Hematopoietic multipotent progenitor cell treated with erythropoietin and hydrocortisone succinate and interleukin-3 and kit ligand, for 17 days (in vitro differentiated cells): ENCODE data around the gene PCGF3.

Source experiments
- DNase-seq: peaks from one replicate; pipeline ENCODE4 v3.0.0-alpha.2; 2015; ENCODE audit warnings: low spot score

Gene PCGF3, protein sequence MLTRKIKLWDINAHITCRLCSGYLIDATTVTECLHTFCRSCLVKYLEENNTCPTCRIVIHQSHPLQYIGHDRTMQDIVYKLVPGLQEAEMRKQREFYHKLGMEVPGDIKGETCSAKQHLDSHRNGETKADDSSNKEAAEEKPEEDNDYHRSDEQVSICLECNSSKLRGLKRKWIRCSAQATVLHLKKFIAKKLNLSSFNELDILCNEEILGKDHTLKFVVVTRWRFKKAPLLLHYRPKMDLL

DNA sequence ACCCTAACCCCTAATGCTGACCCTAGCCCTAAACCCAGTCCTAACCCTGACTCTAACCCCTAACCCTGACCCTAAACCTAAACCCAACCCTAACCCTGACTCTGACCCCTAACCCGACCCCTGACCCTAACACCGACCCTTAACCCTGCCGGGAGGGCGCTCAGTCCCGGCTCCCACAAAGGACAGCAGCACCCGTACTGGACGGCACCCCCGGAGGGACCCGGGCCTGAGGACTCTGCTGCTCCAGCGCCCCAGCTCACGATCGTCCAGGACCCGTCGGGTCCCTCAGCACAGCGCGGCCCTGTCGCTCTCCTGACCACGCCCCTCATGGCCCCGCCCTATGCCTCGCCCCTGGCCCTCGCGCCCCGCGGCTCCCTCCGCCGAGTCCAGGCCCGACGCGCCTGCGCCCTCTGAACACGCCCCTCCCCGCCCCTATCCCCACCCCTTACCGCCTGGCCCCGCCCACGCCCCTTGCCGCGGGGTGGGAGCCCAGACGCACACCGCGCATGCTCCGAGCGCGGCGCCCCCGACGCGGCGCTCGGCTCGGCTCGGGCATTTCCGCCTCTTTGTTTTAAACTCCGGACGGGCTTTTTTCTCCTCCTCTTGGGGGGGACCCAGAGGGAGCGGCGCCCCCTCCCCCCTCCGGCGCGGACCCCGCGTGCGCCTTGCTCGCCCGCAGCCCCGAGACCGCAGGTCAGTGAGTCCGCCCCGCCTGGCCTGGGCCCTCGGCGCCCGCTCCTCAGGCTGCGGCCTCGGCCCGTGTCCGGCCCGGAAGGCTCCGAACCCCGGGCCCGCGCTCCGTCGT lies at the start of gene PCGF3:
Gene PCGF3, plus strand, starts transcription at position 555 of the 805 bp plus-strand sequence. CDS start 27,849 bp downstream, outside the sequence.
- peak; percentile 90 for DNase-seq

DNA sequence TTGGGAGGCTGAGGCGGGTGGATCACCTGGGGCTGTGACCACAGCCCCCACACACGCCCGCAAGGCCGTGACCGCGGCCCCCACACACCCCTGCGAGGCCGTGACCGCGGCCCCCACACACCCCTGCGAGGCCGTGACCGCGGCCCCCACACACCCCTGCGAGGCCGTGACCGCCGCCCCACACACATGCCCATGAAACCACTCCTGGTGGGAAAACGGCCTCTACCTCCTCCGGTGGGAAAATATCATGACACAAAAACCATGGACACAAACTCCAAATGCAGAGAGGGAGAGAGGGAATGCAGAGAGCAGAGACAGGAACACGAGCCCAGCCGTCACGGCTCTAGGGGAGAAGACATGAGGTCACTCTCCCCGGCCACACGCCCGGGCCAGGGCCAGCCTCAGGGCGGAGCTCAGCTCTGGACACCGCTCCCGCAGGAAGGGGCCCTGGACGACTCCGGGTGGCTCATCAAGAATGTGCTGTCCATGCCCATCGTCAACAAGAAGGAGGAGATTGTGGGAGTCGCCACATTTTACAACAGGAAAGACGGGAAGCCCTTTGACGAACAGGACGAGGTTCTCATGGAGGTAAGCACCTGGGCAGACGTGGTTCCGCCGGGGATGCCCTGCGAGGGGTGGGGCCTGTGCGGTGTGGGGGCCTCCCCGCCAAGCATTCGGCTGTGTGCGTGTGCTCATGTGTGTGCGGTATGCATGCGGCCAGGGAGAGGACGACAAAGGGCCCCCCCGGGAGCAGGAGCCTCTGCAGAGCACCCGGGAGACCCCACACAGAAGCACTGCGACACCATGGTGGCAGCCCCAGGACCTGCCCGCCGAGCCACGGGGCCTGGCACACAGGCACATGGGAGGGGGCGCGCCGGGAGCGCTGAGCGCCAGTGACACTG lies 48.9 kb upstream of the PCGF3 start:
- DNase-seq, result no peak

DNA sequence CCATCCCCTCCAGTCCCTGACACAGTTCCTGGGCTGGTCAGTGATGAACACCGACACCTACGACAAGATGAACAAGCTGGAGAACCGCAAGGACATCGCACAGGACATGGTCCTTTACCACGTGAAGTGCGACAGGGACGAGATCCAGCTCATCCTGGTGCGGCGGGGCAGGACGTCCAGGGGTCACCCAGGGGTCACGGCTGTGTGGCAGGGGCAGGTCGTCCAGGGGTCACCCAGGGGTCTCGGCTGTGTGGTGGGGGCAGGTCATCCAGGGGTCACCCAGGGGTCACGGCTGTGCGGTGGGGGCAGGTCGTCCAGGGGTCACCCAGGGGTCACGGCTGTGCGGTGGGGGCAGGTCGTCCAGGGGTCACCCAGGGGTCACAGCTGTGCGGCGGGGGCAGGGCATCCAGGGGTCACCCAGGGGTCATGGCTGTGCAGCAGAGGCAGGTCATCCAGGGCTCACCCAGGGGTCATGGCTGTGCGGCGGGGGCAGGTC lies 48.2 kb upstream of the PCGF3 start:
- DNase-seq, result no peak

DNA sequence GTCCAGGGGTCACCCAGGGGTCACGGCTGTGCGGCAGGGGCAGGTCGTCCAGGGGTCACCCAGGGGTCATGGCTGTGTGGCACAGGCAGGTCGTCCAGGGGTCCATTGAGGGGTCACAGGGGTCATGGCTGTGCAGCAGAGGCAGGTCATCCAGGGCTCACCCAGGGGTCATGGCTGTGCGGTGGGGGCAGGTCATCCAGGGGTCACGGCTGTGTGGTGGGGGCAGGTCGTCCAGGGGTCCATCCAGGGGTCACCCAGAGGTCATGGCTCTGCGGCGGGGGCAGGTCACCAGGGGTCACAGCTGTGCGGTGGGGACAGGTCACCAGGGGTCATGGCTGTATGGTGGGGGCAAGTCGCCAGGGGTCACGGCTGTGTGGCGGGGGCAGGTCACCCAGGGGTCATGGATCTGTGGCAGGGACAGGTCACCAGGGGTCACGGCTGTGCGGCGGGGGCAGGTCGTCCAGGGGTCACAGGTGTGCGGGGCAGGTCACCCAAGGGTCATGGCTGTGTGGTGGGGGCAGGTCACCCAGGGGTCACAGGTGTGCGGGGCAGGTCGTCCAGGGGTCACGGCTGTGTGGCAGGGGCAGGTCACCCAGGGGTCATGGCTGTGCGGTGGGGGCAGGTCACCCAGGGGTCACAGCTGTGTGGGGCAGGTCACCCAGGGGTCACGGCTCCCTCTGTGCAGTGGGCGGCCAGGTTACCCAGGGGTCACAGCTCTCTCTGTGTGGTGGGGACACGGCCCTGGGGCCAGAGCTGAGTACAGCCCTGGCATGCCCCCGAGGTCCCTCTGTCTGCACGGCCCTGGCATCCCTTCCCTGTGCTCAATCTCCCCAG lies 47.6 kb upstream of the PCGF3 start:
- no peak for DNase-seq

DNA sequence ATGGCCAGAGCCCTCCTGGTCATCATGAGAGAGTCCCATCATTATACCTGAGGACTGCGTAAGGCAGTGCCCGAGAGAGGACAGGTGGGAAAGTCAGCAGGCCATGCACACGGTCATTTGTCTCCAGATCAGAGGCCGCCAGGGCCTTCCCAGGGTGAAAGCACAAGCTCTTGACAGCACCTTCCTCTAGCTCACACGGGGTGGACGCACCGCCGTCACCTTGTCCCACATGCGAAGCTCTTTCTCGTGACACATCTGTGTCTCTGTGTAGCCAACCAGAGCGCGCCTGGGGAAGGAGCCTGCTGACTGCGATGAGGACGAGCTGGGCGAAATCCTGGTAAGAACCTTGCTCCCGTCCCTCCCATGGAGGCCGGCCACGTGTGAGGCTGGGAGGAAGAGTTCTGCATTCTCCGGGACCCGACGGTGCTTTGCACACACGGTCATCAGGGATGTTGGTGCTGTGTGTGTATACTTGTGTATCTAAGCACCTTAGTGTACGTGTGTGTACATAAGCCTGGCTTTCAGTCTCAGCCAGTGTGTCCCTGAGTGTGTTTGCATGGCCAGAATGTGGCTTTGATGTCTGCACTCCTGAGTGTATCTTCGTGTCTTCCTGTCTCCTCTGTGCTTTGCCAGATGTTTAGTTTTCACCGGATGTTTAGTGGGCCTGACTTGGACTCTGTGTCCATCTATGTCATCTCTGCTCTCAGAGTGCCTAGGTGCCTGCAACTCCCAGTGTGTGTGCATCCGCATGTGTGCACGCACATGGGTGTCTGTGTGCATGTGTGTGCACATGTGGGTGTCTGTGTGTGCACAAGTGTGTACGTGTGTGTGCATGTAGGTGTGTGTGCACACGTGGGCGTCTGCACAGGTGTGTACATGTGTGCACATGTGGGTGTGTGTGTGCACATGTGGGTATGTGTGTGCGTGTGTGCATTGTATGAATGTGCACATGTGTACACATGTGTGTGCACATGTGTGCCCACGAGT lies 46.7 kb upstream of the PCGF3 start:
- DNase-seq, result no peak

DNA sequence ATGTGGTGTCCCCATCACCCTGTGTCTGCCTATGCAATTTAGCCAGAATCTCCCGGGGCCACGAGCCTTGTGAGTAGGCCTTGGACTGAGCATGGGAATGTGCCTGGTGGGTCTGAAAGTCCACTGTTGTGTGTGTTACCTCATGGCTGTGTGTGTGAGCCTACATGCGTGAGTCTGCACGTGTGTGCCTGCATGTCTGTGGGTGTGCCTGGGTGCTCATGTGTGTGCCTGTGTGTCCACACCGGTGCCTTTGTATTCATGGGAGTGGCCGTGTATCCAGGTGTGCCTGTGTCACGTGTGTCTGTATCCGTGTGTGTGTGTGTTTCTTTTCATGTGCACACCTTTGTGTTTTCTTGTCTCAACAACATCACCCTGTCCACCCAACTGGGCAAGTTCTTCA lies 45.8 kb upstream of the PCGF3 start:
- no peak for DNase-seq

DNA sequence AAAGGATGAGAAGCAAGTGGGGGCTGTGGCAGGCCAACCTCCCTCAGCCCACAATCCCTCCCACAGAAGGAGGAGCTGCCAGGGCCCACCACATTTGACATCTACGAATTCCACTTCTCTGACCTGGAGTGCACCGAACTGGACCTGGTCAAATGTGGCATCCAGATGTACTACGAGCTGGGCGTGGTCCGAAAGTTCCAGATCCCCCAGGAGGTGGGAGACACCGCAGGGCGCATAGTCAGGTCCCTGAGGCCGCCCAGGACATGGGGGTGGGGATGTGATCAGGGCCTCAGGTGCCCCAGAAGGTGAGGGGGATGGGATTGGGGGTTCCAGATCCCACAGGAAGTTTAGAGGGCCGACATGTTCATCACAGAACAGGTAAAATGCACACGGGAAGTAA lies 45.2 kb upstream of the PCGF3 start:
- no peak for DNase-seq

DNA sequence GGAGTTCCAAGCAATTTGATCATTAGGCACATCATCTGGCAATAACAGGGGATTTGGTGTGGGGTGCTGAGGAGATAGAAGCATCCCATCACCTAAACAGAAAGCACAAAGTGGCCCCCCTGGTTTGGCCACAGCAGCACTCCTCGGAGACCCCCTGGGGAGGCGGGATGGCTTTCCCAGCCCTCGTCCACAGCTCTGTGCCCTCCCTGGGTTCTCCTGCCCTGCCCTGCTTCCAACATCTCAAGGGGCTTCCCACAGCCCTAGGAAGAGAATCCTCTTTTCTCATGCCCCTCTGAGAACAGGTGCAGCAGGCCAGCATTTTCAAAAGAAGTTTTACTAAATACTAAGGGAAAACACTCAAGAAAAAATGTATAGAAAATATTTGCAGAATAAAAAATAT lies 44.4 kb upstream of the PCGF3 start:
- no peak for DNase-seq

DNA sequence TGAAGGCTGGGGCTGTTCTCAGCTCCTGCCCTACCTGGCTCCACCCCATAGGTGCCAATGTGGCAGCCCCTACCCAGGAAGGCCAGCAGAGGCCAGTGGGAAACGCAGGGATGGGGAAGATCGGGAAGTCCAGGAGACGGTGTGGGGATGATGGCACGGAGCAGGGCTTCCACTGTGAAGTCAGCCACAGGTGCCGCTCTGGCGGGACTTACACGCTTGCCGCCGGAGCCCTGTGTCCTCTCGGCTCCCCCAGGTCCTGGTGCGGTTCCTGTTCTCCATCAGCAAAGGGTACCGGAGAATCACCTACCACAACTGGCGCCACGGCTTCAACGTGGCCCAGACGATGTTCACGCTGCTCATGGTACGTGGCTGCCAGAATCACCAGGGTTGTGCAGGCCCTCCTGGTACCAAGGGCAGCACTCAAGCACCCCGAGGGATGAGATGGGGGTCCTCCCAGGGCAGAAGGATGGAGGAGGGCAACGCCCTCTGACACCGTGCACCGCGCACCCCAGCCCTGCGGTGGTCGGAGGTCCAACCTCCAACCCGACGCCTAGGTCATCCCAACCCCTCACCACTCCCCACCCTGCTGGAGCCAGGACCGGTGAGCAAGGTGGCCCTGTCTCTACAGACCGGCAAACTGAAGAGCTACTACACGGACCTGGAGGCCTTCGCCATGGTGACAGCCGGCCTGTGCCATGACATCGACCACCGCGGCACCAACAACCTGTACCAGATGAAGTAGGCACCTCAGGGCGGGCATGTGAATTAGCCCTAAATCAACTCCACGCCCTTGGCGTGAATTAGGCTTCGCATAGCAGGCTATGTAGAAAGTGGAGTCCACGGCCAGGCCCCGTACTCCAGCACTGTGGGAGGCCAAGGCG lies 43.5 kb upstream of the PCGF3 start:
- DNase-seq, result no peak

DNA sequence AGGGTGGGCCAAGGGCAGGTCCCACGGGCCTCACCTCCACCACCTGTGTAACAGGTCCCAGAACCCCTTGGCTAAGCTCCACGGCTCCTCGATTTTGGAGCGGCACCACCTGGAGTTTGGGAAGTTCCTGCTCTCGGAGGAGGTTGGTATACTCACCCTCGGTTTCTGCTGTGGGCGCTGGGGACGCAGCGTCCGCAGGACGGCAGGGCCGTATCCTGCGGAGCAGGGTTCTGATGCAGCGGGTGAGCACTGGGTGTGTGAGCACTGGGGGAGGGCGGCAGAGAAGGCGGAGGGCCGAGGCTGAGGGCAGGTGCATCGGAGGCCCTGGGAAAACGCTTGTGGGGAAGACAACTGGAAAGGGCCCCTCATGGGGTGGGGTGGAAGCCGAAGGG lies 42.6 kb upstream of the PCGF3 start:
- no peak for DNase-seq

DNA sequence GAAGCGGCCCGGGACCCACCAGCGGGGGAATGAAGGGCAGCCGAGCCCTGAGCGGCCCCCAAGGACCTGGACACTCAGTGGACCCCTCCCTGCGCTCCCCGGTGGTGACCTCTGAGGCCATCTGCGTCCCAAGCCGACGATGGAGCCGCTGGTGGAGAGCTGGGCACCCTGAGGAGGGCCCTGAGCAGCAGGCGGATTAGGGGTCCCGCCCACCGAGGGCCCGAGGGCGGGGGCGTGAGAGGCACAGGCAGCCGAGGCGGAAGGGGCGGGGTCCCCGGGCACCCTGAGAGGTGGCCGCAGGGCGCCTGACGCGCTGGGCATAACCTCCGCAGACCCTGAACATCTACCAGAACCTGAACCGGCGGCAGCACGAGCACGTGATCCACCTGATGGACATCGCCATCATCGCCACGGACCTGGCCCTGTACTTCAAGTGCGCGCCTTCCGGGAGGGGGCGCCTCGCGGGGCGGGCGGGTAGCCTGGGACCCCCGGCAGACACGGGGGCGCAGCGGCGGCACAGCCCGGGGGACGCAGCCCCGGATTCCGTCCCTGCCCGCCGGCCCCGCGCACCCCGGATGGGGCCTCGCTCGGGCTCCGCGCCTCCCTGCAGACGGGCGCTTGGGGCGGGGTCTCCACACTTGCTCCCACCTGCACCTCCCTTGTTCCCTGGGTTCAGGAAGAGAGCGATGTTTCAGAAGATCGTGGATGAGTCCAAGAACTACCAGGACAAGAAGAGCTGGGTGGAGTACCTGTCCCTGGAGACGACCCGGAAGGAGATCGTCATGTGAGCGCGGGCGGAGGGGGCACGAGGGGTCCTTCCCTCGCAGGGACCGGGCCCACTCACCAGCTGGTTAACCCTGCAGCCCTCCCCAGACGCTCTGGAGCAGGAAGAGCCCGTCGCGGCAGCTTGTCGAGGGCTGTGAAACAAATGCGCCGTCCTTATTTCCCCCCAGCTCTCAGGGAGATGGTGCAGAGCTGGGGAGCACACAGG lies 41.9 kb upstream of the PCGF3 start:
- DNase-seq, result no peak

DNA sequence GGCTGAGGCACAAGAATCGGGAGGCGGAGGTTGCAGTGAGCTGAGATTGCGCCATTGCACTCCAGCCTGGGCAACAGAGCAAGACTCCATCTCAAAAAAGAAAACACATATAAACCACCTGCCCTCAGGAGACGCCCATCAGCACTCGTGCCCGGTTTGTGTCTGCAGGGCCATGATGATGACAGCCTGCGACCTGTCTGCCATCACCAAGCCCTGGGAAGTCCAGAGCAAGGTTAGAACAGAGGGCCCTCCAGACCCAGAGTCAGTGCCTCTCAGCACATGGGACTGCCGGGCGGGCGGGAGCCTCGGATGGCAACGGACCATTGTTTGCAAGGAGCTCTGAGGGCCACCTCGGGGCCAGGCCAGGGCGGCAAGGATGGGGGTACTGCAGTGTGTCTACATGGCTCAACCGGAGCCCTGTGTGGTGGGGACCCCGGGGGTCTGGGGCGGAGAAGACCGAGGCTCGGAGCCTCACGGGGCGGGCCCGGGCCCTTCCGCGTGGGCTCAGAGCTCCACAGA lies 40.9 kb upstream of the PCGF3 start:
- no peak for DNase-seq

DNA sequence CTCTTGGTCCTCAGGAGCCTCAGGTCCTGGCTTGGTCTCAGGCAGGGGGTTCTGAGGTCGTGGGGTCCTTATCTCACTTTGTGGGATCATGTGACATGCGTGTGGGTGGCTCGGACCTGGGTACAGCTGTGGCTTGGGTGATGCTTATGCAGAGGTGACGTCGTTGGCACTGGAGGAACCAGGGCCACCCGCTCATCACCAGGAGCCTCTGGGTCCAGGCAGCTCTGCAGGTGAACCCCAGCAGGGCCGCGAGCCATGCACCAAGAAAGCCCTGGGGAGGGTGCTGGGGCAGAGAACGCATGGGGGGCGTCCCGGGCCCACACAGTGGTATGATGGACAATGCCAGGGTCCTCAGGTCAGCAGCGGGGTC lies 40.3 kb upstream of the PCGF3 start:
- DNase-seq, result no peak

DNA sequence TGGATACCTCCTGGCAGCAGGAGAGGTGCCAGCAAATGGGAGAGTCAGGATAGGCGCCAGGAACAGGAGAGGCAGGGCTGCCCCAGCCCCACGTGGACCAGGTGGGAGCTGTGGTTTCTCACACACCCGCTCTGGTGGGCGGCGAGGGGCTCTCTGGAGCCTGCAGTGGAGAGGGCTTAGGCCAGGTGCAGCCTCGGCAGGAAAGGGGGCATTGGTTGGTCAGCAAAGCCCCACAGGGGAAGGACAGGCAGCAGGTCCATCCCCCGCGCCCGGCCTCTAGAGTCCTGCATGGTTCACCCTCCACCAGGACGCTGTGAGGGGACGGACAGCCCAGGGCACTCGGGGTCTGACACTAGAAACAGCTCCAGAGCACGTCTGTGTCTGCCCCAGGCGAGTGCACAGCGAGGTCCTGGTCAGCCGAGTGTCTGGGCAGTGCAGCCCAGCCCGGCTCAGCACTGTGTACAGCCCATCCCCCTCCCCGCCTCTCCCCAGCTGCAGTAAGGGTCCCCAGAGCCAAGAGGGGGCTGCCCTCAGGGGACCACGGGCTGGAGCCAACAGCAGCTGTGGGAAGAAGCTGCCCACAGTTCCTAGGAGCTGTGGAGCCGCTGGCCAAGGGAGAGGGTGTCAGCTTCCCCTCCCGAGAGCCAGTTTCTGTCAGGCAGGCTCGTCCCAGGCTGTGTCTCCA lies 39.7 kb upstream of the PCGF3 start:
- no peak for DNase-seq

DNA sequence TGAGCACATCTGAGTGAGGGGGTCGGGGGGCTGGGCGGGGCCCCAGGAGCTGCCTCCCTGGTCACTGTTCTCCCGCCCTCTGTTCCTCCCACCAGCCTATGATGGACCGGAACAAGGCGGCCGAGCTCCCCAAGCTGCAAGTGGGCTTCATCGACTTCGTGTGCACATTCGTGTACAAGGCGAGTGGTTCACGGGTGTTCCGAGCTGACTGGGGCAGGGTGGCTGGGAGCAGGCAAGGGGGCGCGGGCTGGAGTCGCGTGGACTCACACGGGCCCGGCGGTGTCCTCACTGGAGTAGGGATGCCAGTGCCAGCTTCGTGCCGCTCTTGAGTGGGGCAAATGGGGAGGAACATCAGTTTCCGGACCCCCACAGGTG lies 39.2 kb upstream of the PCGF3 start:
- DNase-seq, result no peak

DNA sequence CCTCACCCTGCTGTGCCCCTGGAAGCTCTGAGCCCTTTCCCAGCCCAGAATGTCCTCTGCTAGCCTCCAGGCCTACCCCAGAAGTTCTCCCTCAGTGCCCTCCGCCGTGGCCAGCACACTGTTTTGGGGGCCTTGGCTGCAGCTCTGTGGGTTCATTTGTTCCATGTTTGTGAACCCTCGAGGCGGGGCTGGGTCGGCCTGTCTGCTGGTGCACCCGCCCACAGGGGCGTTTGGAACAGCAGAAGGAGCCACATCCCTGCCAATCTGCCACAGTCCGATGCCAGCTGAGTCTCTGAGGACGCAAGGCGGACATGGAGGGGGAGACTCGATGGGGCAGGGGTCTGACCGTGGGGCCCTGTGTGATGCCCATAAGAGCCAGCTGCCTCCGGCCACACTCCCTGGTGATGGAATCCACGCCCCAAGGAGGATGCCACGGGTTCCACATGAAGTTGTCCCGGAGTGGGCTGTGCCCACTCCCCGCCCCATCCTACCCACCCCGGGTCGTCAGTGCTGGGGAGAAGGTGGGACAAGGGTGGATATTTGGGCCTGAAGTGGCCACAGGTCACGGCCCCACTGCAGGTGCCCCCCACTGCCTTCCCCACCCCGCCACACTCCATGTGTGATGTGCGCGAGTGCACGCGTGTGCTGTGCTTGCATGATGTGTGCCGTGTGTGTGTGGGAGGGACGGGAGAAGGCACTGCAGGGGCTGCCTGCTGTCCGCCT lies 38.6 kb upstream of the PCGF3 start:
- no peak for DNase-seq

DNA sequence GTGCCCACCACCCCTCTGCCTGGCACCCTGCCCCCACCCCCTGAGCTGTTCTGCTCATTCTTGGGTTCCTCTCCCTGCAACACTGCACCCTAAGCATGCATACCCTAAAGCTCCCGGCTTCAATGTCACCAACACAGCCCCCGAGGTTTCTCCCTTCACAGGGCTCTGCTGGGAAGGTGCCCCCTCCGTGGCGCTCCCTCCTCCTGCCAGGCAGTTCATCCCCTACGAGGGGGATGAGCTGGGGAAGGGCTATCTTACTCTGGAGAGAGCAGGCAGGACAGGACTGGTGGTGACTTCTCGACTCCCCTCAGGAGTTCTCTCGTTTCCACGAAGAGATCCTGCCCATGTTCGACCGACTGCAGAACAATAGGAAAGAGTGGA lies 38.1 kb upstream of the PCGF3 start:
- no peak for DNase-seq
